Fibroblast of gingiva (primary cell): ENCODE measurements around the gene RNF144B.

Source experiments
- DNase-seq: peaks from one replicate; pipeline ENCODE4 v3.0.0-alpha.2; 2011; ENCODE audit warnings: low read depth

The RNF144B gene

GRCh38 chr6:18513253-18513798, 126.2 kb downstream of the RNF144B start:
- DNase-seq = no peak

DNA sequence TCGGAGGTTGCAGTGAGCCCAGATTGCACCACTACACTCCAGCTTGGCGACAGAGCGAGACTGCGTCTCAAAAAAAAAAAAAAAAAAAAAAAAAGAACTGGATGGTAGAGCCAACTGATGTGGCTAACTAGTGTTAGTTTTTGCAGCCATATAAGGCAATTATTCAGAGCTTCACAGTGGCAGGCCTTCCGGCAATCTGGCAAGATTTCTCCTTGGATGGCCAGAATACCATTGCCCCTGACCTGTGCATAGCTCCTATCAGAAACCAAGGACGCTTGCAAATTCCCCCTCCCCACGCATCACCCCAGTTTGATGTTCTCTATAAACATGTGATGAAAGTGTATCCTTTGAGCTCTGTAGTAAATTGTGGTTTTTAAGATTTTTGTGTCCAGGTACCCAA, 127.0 kb downstream of the RNF144B start:
- DNase-seq = no peak

- no peak for DNase-seq
These were observed 128.6 kb downstream of the RNF144B start for GRCh38 chr6:18515767-18516166.
